HepG2 (cell line): ENCODE measurements around the gene SEPTIN2. TPM values are rescaled to one million over a fixed set of nuclear protein-coding genes. Genes with fewer than 3 reads are reported as not detected.
A peak's percentile ranks its signal among the peaks of the same experiment; 100 is the strongest.

Experiments used
- AKNA ChIP-seq: sonication (generic); formaldehyde crosslinking; IDR thresholded peaks from 2 replicates; pipeline ENCODE4 v1.4.0; 2020; ENCODE audit warnings: missing genetic modification reagents, borderline replicate concordance
- BORCS8-MEF2B ChIP-seq: sonication (generic); formaldehyde crosslinking; IDR thresholded peaks from 2 replicates; pipeline ENCODE4 v1.8.0; 2022; ENCODE audit warnings: mild to moderate bottlenecking, missing genetic modification reagents
- BRCA1 ChIP-seq: sonication (generic); formaldehyde crosslinking; IDR thresholded peaks from 2 replicates; pipeline ENCODE4 v1.4.0; 2020; ENCODE audit warnings: missing genetic modification reagents
- FOSL1 ChIP-seq: sonication (generic); formaldehyde crosslinking; IDR thresholded peaks from 2 replicates; pipeline ENCODE4 v1.9.0; 2021; ENCODE audit warnings: missing genetic modification reagents, borderline replicate concordance
- GATAD1 ChIP-seq: IDR thresholded peaks from 2 replicates; pipeline ENCODE4 v1.6.1; 2016; ENCODE audit warnings: missing genetic modification reagents, missing compliant biosample characterization
- KLF13 ChIP-seq: sonication (generic); formaldehyde crosslinking; IDR thresholded peaks from 2 replicates; pipeline ENCODE4 v1.4.0; 2020; ENCODE audit warnings: mild to moderate bottlenecking, missing genetic modification reagents
- MXD1 ChIP-seq: sonication (generic); formaldehyde crosslinking; IDR thresholded peaks from 2 replicates; pipeline ENCODE4 v1.4.0; 2020; ENCODE audit warnings: mild to moderate bottlenecking, missing genetic modification reagents
- NAIF1 ChIP-seq: sonication (generic); formaldehyde crosslinking; IDR thresholded peaks from 2 replicates; pipeline ENCODE4 v1.5.0; 2020; ENCODE audit warnings: mild to moderate bottlenecking, missing genetic modification reagents, borderline replicate concordance
- NRL ChIP-seq: sonication (generic); formaldehyde crosslinking; IDR thresholded peaks from 2 replicates; pipeline ENCODE4 v1.5.0; 2020; ENCODE audit warnings: missing genetic modification reagents, mild to moderate bottlenecking, moderate library complexity, borderline replicate concordance
- PRDM4 ChIP-seq: sonication (generic); formaldehyde crosslinking; IDR thresholded peaks from 2 replicates; pipeline ENCODE4 v1.9.0; 2021; ENCODE audit warnings: missing genetic modification reagents, borderline replicate concordance
- RAD51 ChIP-seq: fragments of 450-650 bp; IDR thresholded peaks from 2 replicates; pipeline ENCODE4 v1.6.1; 2016; ENCODE audit warnings: borderline replicate concordance
- ZNF253 ChIP-seq: sonication (generic); formaldehyde crosslinking; IDR thresholded peaks from 2 replicates; pipeline ENCODE4 v1.8.0; 2022; ENCODE audit warnings: mild to moderate bottlenecking, missing genetic modification reagents, borderline replicate concordance
- ZNF30 ChIP-seq: sonication (generic); formaldehyde crosslinking; IDR thresholded peaks from 2 replicates; pipeline ENCODE4 v1.5.0; 2020; ENCODE audit warnings: mild to moderate bottlenecking, missing genetic modification reagents
- ZNF333 ChIP-seq: sonication (generic); formaldehyde crosslinking; IDR thresholded peaks from 2 replicates; pipeline ENCODE4 v1.4.0; 2020; ENCODE audit warnings: mild to moderate bottlenecking, missing genetic modification reagents, borderline replicate concordance
- ZNF451 ChIP-seq: sonication (generic); formaldehyde crosslinking; IDR thresholded peaks from 2 replicates; pipeline ENCODE4 v1.5.0; 2020; ENCODE audit warnings: mild to moderate bottlenecking, missing genetic modification reagents
- ZNF484 ChIP-seq: sonication (generic); formaldehyde crosslinking; IDR thresholded peaks from 2 replicates; pipeline ENCODE4 v1.5.1; 2020; ENCODE audit warnings: mild to moderate bottlenecking, low read depth, missing genetic modification reagents, borderline replicate concordance
- ZNF562 ChIP-seq: sonication (generic); formaldehyde crosslinking; IDR thresholded peaks from 2 replicates; pipeline ENCODE4 v1.8.0; 2022; ENCODE audit warnings: missing genetic modification reagents, borderline replicate concordance
- ZNF572 ChIP-seq: sonication (generic); formaldehyde crosslinking; IDR thresholded peaks from 2 replicates; pipeline ENCODE4 v1.5.1; 2020; ENCODE audit warnings: mild to moderate bottlenecking, missing genetic modification reagents
- ZNF710 ChIP-seq: sonication (generic); formaldehyde crosslinking; IDR thresholded peaks from 2 replicates; pipeline ENCODE4 v1.5.0; 2020; ENCODE audit warnings: mild to moderate bottlenecking, missing genetic modification reagents, borderline replicate concordance
- ZNF891 ChIP-seq: sonication (generic); formaldehyde crosslinking; IDR thresholded peaks from 2 replicates; pipeline ENCODE4 v1.5.0; 2020; ENCODE audit warnings: mild to moderate bottlenecking, missing genetic modification reagents
- polyA plus RNA-seq, 8 experiments: library from polyadenylated mRNA; depleted of rRNA in 3 of 8; stranded (reverse) in 7 of 8; unstranded in 1 of 8; fragments of >200 nt; fragmentation: Illumina TruSeq in 4 of 8; extraction: Trizol in 4 of 8; gene quantifications; 2 replicates each; pipeline versions ENCODE4 v1.2.1 to v1.2.3, GENCODE V29; 2011 to 2016; ENCODE audit warnings: low read depth in 4 of 8, missing spikeins in 1 of 8, mixed read lengths in 1 of 8; ENCODE audit not compliant: insufficient read depth in 1 of 8
- total RNA-seq, 5 experiments: library from RNA; depleted of rRNA; stranded (reverse); fragments of >200 nt; fragmentation: Illumina TruSeq; extraction: Trizol; gene quantifications; 2 replicates each; pipeline ENCODE4 v1.2.3, GENCODE V29; 2016; ENCODE audit warnings: low read depth in 1 of 5

Gene SEPTIN2
- total and polyA plus RNA-seq, 2 of the 13 experiments (the other 11 are each of a cell fraction or from before 2014, with no cell fraction given), result 493 to 733 TPM

GRCh38 chr2:241350878-241351639 is 35.3 kb downstream of the SEPTIN2 start (continued):
- TF ChIP-seq PRDM4 (CRISPR knock-in tag) (no peak), ZNF572 (no peak), ZNF710 (CRISPR knock-in tag) (no peak; the same call in 1 of the 2 replicates), ZNF562 (CRISPR knock-in tag) (no peak), RAD51 (peak; percentile 52), NRL (no peak), ZNF333 (CRISPR knock-in tag) (no peak), FOSL1 (no peak), NAIF1 (CRISPR knock-in tag) (peak; percentile 78; the same call in 1 of the 2 replicates), KLF13 (no peak), AKNA (CRISPR knock-in tag) (no peak), BRCA1 (CRISPR knock-in tag) (no peak), ZNF891 (CRISPR knock-in tag) (no peak), GATAD1 (CRISPR knock-in tag) (0 out of 2 replicates have a peak, but pooled peaks have one; percentile 26), MXD1 (no peak), ZNF30 (CRISPR knock-in tag) (no peak), ZNF484 (CRISPR knock-in tag) (no peak), BORCS8-MEF2B (CRISPR knock-in tag) (no peak), ZNF253 (no peak), ZNF451 (CRISPR knock-in tag) (no peak)
